HG03045 (cell line): ENCODE measurements around the gene MFSD11.
"Not testable (repeated sequence)": the region's sequence is repeated elsewhere in the genome, so short reads cannot be mapped to it uniquely, and the experiment has no call there.

ENCODE experiments used
- ATAC-seq: cut with Tn5 transposase; IDR thresholded peaks from one replicate; pipeline ENCODE4 v1.9.1; 2021; ENCODE audit warnings: mild to moderate bottlenecking, moderate library complexity; ENCODE audit not compliant: unreplicated experiment

The MFSD11 gene

GRCh38 chr17:76707985-76708807, 29.7 kb upstream of the MFSD11 start:
- ATAC-seq, result no peak

- no peak for ATAC-seq
Measured at GRCh38 chr17:76709077-76709950, 28.6 kb upstream of the MFSD11 start.

GRCh38 chr17:76709951-76710862, 27.7 kb upstream of the MFSD11 start:
- ATAC-seq, result peak; percentile 10

- ATAC-seq, result peak; percentile 59
Measured at GRCh38 chr17:76710863-76711611, 26.9 kb upstream of the MFSD11 start, which contains the start of gene MXRA7. Gene MXRA7, minus strand, starts transcription at chr17:76710965. Its CDS starts 19 bp downstream, at chr17:76710946.

GRCh38 chr17:76712321-76712720, 25.6 kb upstream of the MFSD11 start:
- not testable (repeated sequence) for ATAC-seq

GRCh38 chr17:76713765-76714164, 24.2 kb upstream of the MFSD11 start:
- ATAC-seq, result no peak

- no peak for ATAC-seq
Measured at GRCh38 chr17:76714336-76714735, 23.6 kb upstream of the MFSD11 start.

GRCh38 chr17:76714822-76715495, 23.0 kb upstream of the MFSD11 start:
- ATAC-seq, result no peak

GRCh38 chr17:76715496-76715830, 22.5 kb upstream of the MFSD11 start:
- no peak for ATAC-seq

- no peak for ATAC-seq
Measured at GRCh38 chr17:76716146-76716838, 21.6 kb upstream of the MFSD11 start.

GRCh38 chr17:76716839-76717215, 21.1 kb upstream of the MFSD11 start:
- no peak for ATAC-seq

GRCh38 chr17:76718516-76718915, 19.4 kb upstream of the MFSD11 start:
- ATAC-seq, result no peak

GRCh38 chr17:76720211-76720610, 17.7 kb upstream of the MFSD11 start:
- ATAC-seq, result no peak

- ATAC-seq, result no peak
Measured at GRCh38 chr17:76720941-76721340, 17.0 kb upstream of the MFSD11 start.

GRCh38 chr17:76721463-76721862, 16.5 kb upstream of the MFSD11 start:
- no peak for ATAC-seq

- no peak for ATAC-seq
Measured at GRCh38 chr17:76722279-76722678, 15.6 kb upstream of the MFSD11 start.

- ATAC-seq, result not testable (repeated sequence)
Measured at GRCh38 chr17:76722977-76723376, 14.9 kb upstream of the MFSD11 start.

- ATAC-seq, result no peak
Measured at GRCh38 chr17:76723812-76724211, 14.1 kb upstream of the MFSD11 start.
